Large intestine (tissue), 3 donors: ENCODE measurements around the gene KCNH5. TPM values are rescaled to one million over a fixed set of nuclear protein-coding genes. Genes with fewer than 3 reads are reported as not detected.
"Not testable (repeated sequence)": the region's sequence is repeated elsewhere in the genome, so short reads cannot be mapped to it uniquely, and the experiment has no call there.

Experiments used
- DNase-seq, 2 donors: peaks; one replicate each; pipeline versions ENCODE4 v3.0.0 to v3.0.0-alpha.2; 2013
- H3K27ac ChIP-seq: one replicate; pipeline ENCODE4 v1.5.1; 2013; ENCODE audit warnings: low read length
- H3K27me3 ChIP-seq: 2 replicates; pipeline ENCODE4 v1.6.1; 2013; ENCODE audit warnings: low read length; ENCODE audit not compliant: control insufficient read depth, insufficient read depth
- H3K36me3 ChIP-seq: 2 replicates; pipeline ENCODE4 v1.6.1; 2013; ENCODE audit warnings: low read length; ENCODE audit not compliant: control insufficient read depth, insufficient read depth
- H3K4me1 ChIP-seq: one replicate; pipeline ENCODE4 v1.6.1; 2013; ENCODE audit warnings: low read length; ENCODE audit not compliant: control insufficient read depth, insufficient read depth
- H3K4me3 ChIP-seq: one replicate; pipeline ENCODE4 v1.5.1; 2013; ENCODE audit warnings: low read length
- H3K9me3 ChIP-seq: one replicate; pipeline ENCODE4 v1.6.1; 2013; ENCODE audit warnings: mild to moderate bottlenecking, low read depth, low read length, moderate library complexity; ENCODE audit not compliant: control insufficient read depth
- WGBS: methylation state at CpG from one replicate; pipeline ENCODE4 v1.1.5; 2013; ENCODE audit warnings: low lambda C conversion rate; ENCODE audit not compliant: insufficient coverage; 5-methylcytosine and 5-hydroxymethylcytosine counted together
- polyA plus RNA-seq: library from polyadenylated mRNA; unstranded; fragments of 120-200 nt; gene quantifications from one replicate; pipeline ENCODE4 v1.2.1, GENCODE V29; 2013

Gene KCNH5
- polyA plus RNA-seq, 1 donor = 0.40 TPM

DNA sequence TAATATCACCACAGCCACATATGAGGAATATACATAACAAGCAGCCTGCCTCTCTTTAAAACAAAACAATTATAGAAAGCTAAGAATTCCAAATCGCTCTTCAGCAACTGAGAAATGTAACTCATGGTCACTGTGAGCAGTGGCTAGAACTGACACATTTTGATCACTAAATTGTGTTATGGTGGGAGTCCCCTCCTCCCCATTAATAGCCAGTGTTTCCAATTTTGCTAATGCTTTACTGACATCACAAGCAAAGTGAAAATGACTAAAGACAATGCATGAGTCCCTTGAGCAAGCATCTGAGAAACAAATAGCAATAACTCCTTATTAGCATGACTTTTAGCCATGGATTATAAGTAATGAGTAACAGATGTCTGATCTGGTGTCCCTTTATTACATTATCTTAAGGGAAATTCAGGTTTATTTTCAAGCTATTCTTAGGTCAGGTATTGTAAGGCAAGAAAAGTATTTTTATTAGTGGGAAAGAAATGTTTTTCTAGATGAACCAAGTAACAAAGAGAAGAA lies 148.3 kb downstream of the KCNH5 start:
- Histone ChIP-seq H3K9me3 (no peaks in the 10 kb centered on the region), H3K27me3 (no peaks in the 10 kb centered on the region), H3K4me1 (no peaks in the 10 kb centered on the region), H3K4me3 (no peak overlapping the region), H3K36me3 (no peaks in the 10 kb centered on the region), H3K27ac (no peak overlapping the region)
- WGBS = no CpG with 5 or more reads among the region's 1 CpG
- no peak for DNase-seq

DNA sequence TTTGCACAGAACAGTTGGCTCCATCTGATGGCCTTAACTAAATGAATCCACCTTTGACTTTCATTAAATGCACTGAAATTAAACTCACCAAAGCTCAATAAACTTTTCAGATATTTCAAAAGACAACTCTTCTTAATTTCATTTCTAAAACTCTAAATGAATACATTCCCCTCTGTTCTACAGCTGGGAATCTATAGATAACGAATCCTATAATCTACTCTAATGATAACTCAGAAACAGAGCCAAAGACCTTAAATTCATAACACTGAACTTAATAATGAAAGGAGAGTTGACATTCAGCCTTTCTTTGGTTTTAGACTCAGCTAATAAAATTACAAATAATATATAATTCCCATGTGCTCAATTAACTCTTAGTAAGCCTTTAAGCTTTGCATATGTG lies 150.5 kb downstream of the KCNH5 start:
- no peak overlapping the region for H3K4me3 ChIP-seq
- H3K9me3 ChIP-seq = no peaks in the 10 kb centered on the region
- DNase-seq = no peak
- H3K27ac ChIP-seq = no peak overlapping the region
- H3K36me3 ChIP-seq = no peaks in the 10 kb centered on the region
- WGBS = 100% methylated on average over 1 of the region's 1 CpG
- H3K27me3 ChIP-seq = no peaks in the 10 kb centered on the region
- H3K4me1 ChIP-seq = no peaks in the 10 kb centered on the region

DNA sequence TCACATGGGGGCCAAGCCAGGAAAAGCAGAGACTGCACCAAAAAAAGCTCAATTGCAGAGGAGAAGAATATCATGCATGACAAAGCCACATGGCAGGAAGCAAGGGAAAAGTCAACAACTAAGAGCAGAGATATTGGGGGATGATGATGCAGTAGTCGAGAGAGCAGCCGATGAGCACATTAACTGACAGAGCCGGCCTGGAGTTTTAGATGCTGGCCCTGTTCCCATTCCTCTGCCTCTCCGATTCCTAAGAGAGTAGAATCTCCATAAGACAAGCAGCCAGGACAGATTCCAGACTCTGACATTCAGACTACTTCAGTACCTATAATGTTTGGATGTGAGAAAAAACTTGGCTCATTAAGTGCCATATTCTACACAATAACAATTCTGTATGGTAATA lies 155.9 kb downstream of the KCNH5 start:
- 90% methylated on average over 2 of the region's 4 CpGs for WGBS
- no peak for DNase-seq
- no peaks in the 10 kb centered on the region for H3K9me3 ChIP-seq

DNA sequence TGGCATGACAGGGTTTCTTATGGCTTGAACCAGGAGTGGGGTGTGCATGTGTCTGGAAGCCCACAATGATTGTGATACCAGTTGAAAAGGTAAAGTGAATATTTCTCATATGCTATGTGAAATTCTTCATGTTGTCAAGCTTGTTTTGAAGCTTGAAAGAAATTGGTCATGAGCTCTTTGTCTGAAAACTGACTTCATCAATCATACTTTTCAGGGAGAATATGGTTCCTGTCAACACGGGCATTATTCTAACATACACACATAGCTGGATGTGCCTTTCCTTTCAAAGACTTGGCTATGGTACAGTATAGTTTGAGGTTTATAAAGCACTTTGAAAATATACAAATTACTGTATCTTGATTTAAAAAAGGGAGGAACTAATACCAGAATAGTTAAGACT lies 158.8 kb downstream of the KCNH5 start:
- no peak for DNase-seq
- H3K27ac ChIP-seq = no peak overlapping the region
- H3K9me3 ChIP-seq = no peaks in the 10 kb centered on the region
- no peaks in the 10 kb centered on the region for H3K4me1 ChIP-seq
- no peaks in the 10 kb centered on the region for H3K27me3 ChIP-seq
- H3K4me3 ChIP-seq = no peak overlapping the region
- no peaks in the 10 kb centered on the region for H3K36me3 ChIP-seq
- no CpG with 5 or more reads among the region's 1 CpG for WGBS

More for the DNA sequence above, 155.9 kb downstream of the KCNH5 start:
- H3K36me3 ChIP-seq = no peaks in the 10 kb centered on the region
- no peaks in the 10 kb centered on the region for H3K27me3 ChIP-seq
- no peak overlapping the region for H3K4me3 ChIP-seq
- no peak overlapping the region for H3K27ac ChIP-seq
- no peaks in the 10 kb centered on the region for H3K4me1 ChIP-seq

DNA sequence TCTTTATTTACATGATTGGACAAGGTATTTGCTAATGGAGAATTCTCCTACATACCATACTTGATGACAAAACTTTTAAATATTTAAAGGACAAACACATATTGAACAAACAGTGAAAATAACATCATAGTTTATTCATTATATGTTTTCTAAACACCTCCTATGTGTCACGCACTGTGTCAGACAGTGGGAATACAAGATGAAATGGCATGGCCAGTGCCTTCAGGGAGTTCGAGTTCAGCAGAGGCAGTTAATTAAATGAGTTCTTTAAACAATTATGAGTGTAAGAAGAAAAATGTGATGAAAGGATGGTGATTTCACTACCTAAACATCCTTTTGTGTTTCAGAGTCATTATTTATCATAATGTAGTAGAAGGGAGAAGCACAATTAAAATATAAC lies 159.8 kb downstream of the KCNH5 start:
- H3K4me1 ChIP-seq = no peaks in the 10 kb centered on the region
- 50% methylated on average over 1 of the region's 2 CpGs for WGBS
- H3K9me3 ChIP-seq = no peaks in the 10 kb centered on the region
- H3K27me3 ChIP-seq = no peaks in the 10 kb centered on the region
- no peak overlapping the region for H3K4me3 ChIP-seq
- H3K36me3 ChIP-seq = no peaks in the 10 kb centered on the region
- no peak for DNase-seq
- H3K27ac ChIP-seq = no peak overlapping the region

DNA sequence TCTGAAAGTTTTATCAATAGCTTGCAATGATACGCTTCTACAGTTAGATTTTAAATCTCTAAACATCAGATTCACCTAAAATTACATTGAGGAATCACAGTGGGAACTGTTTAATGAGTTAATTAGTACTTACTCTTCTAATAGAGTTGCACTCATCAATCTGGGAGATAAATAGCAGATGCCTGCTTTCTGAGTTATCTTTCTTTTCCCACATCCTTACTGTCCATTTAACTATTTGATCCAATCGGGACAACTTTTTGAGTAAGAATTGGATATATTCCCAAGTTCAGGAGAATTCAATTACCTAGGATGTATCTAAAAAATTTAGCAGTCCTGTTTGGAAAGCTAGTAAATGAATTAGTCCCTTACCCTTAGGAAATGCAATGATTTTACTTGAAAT lies 162.3 kb downstream of the KCNH5 start:
- Histone ChIP-seq H3K27me3 (no peaks in the 10 kb centered on the region), H3K4me1 (no peaks in the 10 kb centered on the region), H3K4me3 (no peak overlapping the region), H3K9me3 (no peaks in the 10 kb centered on the region), H3K36me3 (no peaks in the 10 kb centered on the region), H3K27ac (no peak overlapping the region)
- 100% methylated on average over 2 of the region's 2 CpGs for WGBS
- no peak for DNase-seq

DNA sequence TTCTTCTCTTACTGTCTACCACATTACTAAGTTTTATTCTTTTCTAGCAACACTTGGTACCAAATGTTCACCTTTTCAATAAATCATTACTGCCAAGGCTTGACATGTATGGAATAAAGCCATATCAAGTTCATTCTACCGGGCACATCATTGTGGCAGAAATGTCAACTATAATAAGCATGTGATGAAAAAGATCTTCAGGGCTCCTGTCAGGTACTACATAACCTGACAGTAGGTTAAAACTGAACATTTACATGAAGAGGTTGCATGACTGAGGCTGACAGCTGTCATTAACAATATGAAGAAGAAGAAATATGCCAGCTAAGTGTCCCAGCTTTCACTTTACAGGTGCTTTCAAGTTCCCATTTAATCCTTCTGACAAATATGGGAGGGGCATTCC lies 178.9 kb downstream of the KCNH5 start:
- no peak for DNase-seq
- no peak overlapping the region for H3K27ac ChIP-seq
- no peaks in the 10 kb centered on the region for H3K9me3 ChIP-seq
- WGBS = no CpG with 5 or more reads among the region's 1 CpG
- no peaks in the 10 kb centered on the region for H3K36me3 ChIP-seq
- H3K4me1 ChIP-seq = no peaks in the 10 kb centered on the region
- H3K27me3 ChIP-seq = no peaks in the 10 kb centered on the region
- no peak overlapping the region for H3K4me3 ChIP-seq

DNA sequence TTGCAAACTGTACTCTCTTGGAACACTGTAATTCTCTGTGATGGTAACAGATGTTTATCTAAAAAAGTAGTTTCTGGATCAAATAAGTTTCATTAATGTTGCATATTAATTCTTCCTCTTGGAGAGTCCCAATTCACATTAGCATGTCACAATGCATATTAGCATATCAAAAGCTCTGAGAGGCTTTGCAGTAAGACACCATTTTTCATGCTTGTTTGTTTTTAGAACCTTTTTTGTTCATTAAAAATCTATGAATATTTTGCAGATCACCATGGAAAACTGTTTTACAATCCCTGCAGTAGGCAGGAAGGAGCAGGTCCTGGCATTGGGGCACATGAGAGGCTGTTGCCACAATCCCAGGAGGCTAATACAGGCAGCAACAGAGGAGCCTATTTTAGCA lies 180.7 kb downstream of the KCNH5 start:
- H3K36me3 ChIP-seq = no peaks in the 10 kb centered on the region
- H3K27me3 ChIP-seq = no peaks in the 10 kb centered on the region
- H3K4me3 ChIP-seq = no peak overlapping the region
- H3K27ac ChIP-seq = no peak overlapping the region
- H3K9me3 ChIP-seq = no peaks in the 10 kb centered on the region
- no peaks in the 10 kb centered on the region for H3K4me1 ChIP-seq
- no peak for DNase-seq

DNA sequence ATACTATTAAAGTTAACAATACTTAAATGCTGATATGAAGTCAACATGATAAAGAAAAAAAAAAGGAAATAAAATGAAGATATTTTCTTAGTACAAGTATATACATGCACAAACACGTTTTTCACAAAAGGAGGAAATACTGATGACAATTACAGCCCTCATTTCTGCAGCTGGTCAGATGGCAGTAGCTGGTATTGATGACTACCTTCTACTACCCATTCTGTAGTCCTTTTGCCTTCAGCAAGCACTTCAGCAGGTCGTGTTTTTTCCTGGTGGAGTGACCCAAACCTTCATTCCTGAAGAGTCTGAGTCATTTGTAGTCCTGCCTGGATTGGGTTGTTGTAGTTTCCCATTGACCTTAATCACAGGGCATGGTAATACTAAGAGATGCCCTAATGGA lies 187.2 kb downstream of the KCNH5 start:
- not testable (repeated sequence) for H3K4me1 ChIP-seq, H3K4me3 ChIP-seq, H3K9me3 ChIP-seq, DNase-seq, H3K36me3 ChIP-seq, H3K27me3 ChIP-seq, H3K27ac ChIP-seq
- no CpG with 5 or more reads among the region's 2 CpGs for WGBS

DNA sequence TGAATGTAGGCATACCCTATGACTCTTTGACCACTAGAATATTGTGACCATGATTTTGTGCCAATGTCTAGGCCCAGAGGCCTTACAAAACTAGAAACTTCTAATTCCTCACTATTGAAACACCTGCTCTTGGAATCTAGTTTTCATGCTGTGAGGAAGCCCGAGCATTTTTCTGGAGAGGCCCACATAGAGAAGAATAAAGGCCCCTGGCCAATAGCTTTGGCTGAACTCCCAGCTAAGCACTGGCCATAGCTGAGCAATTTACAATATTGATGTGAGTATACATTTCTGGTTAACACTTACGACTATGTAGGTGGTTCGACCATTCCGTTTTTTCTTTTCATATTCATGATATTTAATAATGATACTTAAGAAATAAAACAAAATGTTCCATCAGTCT lies 190.3 kb downstream of the KCNH5 start:
- no CpG with 5 or more reads among the region's 4 CpGs for WGBS
- no peaks in the 10 kb centered on the region for H3K27me3 ChIP-seq
- H3K4me3 ChIP-seq = no peak overlapping the region
- no peak overlapping the region for H3K27ac ChIP-seq
- no peaks in the 10 kb centered on the region for H3K9me3 ChIP-seq
- H3K4me1 ChIP-seq = no peaks in the 10 kb centered on the region
- no peaks in the 10 kb centered on the region for H3K36me3 ChIP-seq
- no peak for DNase-seq

DNA sequence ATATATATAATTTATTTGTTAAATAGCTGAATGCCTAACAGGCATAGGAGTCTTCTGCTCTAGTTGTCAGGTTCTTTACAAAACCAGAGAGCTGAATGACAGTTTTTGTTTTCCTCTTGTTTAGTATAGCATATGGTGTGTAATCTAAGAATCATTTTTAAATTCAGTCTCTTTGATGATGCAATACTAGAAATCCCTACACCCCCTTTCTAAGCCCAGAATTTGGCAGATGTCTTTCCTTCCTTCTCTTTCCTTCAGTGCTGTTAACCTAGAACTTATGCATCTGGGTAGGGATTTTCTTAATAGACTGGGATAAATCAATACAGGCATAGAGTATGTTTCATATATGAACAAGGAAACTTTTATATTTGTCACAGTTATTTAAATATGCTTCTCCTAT lies 198.1 kb downstream of the KCNH5 start:
- Histone ChIP-seq H3K4me3 (no peak overlapping the region), H3K27ac (no peak overlapping the region), H3K9me3 (no peaks in the 10 kb centered on the region), H3K36me3 (no peaks in the 10 kb centered on the region), H3K27me3 (no peaks in the 10 kb centered on the region), H3K4me1 (no peaks in the 10 kb centered on the region)
- no peak for DNase-seq
